ENCODE results near the gene PLA2G6. TPM values are rescaled to one million over a fixed set of nuclear protein-coding genes. Genes with fewer than 3 reads are reported as not detected.
"Not testable (repeated sequence)": the region's sequence is repeated elsewhere in the genome, so short reads cannot be mapped to it uniquely, and the experiment has no call there.

The PLA2G6 gene
- total RNA-seq, 2 experiments from 2014 or later = 54.0 to 57.3 TPM

DNA sequence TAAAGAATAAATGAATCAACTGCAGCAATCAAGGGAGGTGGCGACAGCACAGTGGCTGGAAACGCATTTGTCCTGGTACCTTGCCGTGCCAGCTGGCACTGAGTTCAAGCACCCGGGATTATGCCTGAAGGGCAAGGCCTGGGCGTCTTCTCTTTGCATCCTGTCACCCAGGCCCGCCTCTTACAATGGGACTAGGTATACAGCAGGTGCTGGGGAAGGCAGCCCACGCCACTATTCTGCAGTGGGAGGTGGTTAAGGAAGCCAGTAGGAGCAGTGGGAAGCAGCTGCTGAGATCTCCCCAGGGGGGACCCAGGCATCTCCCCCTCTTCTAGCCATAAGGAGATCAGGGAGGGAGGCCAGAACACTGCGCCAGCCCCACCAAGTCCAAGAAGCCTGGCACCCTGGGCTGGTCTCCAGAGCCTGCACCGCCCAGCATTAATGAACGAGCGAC is 55.9 kb downstream of the PLA2G6 start:
- peaks cover 4% of the 10 kb centered on the region for H3K36me3 Mint-ChIP-seq (ENCODE audit: low read depth)
- H3K4me3 Mint-ChIP-seq = no peak overlapping the region
- POLR2A ChIA-PET = no interaction called here
- CTCF ChIA-PET = no interaction called here
- no peak for ATAC-seq
- no peak overlapping the region for H3K27ac Mint-ChIP-seq
- H3K4me1 Mint-ChIP-seq = no peaks in the 10 kb centered on the region
- H3K9me3 Mint-ChIP-seq (ENCODE audit: low read depth) = no peaks in the 10 kb centered on the region
- H3K27me3 Mint-ChIP-seq = no peaks in the 10 kb centered on the region
- DNase-seq = no peak
- intact Hi-C loops (cut with DNase I, micrococcal nuclease) = no loop called here

DNA sequence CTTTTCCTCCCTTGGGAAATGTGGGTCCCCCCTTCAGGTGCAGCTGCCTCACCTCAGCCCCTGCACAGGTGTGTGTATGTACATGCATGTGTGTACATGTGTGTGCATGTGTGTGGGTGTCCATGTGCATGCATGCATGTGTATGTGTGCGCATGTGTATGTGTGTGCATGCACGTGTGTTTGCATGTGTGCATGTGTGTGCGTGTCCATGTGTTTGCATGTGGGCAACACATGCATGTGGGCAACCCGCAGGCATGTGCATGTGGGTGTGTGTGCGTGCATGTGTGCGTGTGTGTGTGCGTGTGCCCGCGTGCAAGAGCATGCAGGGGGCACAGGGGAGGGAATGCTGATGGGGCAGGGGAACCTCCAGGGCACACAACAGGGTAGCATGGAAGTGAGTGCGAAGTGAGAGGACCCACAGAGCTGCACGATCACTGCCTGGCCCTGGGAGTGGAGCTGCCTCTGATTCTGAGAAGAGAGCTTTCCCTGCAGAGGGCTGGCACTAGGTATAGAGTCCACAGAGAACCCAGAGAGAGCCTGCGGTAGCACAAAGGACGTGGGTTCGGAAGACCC is 56.5 kb downstream of the PLA2G6 start:
- ATAC-seq (no peak), DNase-seq (no peak)
- POLR2A ChIA-PET = no interaction called here
- intact Hi-C loops (cut with DNase I, micrococcal nuclease) = no loop called here
- H3K4me3 Mint-ChIP-seq = no peak overlapping the region
- H3K36me3 Mint-ChIP-seq (ENCODE audit: low read depth) = peaks cover 4% of the 10 kb centered on the region
- no peaks in the 10 kb centered on the region for H3K27me3 Mint-ChIP-seq
- no peaks in the 10 kb centered on the region for H3K4me1 Mint-ChIP-seq
- H3K9me3 Mint-ChIP-seq (ENCODE audit: low read depth) = no peaks in the 10 kb centered on the region
- CTCF ChIA-PET = no interaction called here
- H3K27ac Mint-ChIP-seq = no peak overlapping the region

DNA sequence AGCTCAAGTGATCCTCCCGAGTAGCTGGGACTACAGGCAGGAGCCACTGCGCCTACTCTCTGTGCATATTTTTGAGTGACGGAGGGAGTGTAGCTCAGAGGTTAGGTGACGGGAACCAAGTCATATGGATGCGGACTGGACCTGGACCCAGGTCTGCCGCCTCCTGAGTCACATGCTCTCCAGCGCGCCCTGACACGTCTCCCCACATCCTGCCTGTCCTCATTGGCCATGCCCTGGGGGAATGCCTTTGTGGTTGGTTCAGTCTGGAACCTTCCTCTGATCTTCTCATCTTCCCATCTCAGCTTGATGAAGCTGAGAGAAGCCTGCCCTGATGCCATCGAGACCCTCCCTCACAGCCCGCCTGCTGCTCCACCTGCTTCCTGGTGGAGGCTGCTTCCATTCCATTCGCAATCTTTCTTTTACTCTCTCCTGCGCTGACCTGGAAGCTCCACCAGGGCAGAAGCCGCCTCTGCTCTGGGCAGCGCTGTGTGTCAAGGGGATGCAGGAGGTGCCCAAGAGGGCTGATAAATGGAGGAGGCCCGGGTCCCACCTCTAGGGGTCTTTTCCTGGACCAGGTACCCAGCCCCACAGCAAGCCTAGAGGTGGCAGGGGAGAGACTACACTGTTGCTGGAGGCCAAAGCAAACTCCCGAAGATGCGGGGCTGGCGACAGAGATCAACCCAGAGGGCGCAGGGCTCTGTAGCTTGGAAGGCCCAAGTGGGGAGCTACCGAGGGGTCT is 57.2 kb downstream of the PLA2G6 start:
- ChIA-PET CTCF (interaction anchor here (0.6 to 1.7 kb wide), 2 partner anchors 10 to 29 kb away, joined by 3 to 5 read pairs; no protein-coding TSS in a partner anchor), POLR2A (no interaction called here)
- Mint-ChIP-seq H3K27ac (peak overlapping the region; percentile 43), H3K36me3 (ENCODE audit: low read depth) (peaks cover 4% of the 10 kb centered on the region), H3K4me1 (no peaks in the 10 kb centered on the region), H3K27me3 (no peaks in the 10 kb centered on the region), H3K9me3 (ENCODE audit: low read depth) (no peaks in the 10 kb centered on the region), H3K4me3 (no peak overlapping the region)
- DNase-seq (no peak), ATAC-seq (no peak)
- intact Hi-C loops (cut with DNase I, micrococcal nuclease) = no loop called here

DNA sequence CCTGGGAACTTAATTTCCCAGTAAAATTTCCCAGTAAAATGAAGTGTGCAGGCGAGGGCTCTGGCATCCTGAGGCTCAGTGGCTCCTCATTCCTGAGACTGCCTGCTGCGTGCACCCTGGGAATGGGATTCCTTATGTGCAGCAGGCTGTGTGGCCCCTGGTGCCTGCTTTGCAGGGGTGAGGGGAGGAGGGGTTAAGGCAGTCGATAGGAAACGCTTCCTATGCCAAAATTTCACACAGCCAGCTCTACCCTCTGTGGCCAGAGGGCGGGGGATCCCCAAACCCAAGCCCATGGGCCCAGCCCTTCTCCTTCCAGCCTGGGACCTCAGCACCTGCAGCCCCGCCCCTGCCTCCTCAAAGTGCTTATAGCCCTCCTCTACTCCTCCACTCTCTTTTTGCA is 59.0 kb downstream of the PLA2G6 start:
- ChIA-PET CTCF (interaction anchor here (0.7 kb wide), 1 partner anchor 260 kb away, joined by 4 read pairs; no protein-coding TSS in a partner anchor), POLR2A (no interaction called here)
- H3K27ac Mint-ChIP-seq = no peak overlapping the region
- H3K27me3 Mint-ChIP-seq = no peaks in the 10 kb centered on the region
- H3K36me3 Mint-ChIP-seq (ENCODE audit: low read depth) = peaks cover 4% of the 10 kb centered on the region
- no peaks in the 10 kb centered on the region for H3K9me3 Mint-ChIP-seq (ENCODE audit: low read depth)
- intact Hi-C loops (cut with DNase I, micrococcal nuclease) = no loop called here
- no peaks in the 10 kb centered on the region for H3K4me1 Mint-ChIP-seq
- DNase-seq (no peak), ATAC-seq (no peak)
- no peak overlapping the region for H3K4me3 Mint-ChIP-seq

DNA sequence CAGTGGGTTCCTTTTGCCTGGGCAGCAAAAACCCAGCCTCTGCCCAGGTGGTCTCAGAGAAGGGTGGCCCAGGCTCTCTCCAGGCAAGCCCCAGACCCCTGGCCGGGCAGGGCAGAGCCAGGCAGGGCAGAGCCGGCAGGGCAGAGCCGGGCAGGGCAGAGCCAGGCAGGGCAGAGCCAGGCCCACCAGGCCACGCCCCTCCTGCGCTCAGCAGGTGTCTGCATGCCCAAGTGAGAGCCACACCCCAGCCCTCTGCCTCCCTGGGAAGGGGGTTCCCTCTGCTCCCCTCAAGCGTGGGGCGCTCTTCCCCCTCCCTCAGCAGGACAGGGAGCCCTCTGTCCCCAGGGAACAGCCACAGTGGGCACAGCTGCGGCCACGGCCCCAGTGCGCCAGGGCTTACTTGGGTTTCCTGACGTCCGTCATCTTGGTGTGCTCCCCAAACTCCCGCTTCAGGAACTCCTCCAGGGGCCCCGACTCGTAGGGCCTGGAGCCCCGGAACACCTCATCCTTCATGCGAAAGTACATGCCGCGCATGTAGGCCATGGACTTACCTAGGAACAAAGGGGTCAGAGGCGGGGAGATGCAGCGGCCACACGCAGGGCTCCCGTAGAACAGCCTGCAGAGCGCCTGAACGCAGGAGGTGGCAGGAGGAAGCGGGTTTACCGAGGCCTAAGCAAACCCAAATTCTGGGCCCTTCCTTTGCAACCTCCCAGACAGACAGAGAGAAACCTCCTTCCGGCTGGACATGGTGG is 61.1 kb downstream of the PLA2G6 start:
- H3K9me3 Mint-ChIP-seq (ENCODE audit: low read depth) = no peaks in the 10 kb centered on the region
- H3K4me1 Mint-ChIP-seq = no peaks in the 10 kb centered on the region
- H3K27ac Mint-ChIP-seq = no peak overlapping the region
- H3K36me3 Mint-ChIP-seq (ENCODE audit: low read depth) = no peaks in the 10 kb centered on the region
- H3K4me3 Mint-ChIP-seq = no peak overlapping the region
- CTCF ChIA-PET = no interaction called here
- intact Hi-C loops (cut with DNase I, micrococcal nuclease) = no loop called here
- DNase-seq (no peak), ATAC-seq (no peak)
- H3K27me3 Mint-ChIP-seq = no peaks in the 10 kb centered on the region
- POLR2A ChIA-PET = no interaction called here

DNA sequence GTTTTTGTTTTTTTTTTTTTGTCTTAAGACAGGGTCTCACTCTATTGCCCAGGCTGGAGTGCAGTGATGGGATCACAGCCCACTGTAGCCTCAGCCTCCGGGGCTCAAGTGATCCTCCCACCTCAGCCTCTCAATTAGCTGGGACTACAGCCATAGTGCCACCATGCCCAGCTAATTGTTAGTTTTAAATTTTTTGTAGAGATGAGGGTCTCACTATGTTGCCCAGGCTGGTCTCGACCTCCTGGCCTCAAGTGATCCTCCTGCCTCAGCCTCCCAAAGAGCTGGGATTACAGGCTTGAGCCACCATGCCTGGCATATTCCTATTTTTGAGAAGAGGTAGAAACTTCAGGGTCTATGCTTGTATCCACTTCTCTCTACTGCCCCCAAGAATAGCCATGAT is 62.9 kb downstream of the PLA2G6 start:
- DNase-seq; H3K36me3 Mint-ChIP-seq (ENCODE audit: low read depth); H3K27me3 Mint-ChIP-seq; H3K9me3 Mint-ChIP-seq (ENCODE audit: low read depth); H3K4me3 Mint-ChIP-seq; H3K4me1 Mint-ChIP-seq; CTCF ChIA-PET; POLR2A ChIA-PET; H3K27ac Mint-ChIP-seq; ATAC-seq; intact Hi-C loops (cut with DNase I, micrococcal nuclease): not testable (repeated sequence)

DNA sequence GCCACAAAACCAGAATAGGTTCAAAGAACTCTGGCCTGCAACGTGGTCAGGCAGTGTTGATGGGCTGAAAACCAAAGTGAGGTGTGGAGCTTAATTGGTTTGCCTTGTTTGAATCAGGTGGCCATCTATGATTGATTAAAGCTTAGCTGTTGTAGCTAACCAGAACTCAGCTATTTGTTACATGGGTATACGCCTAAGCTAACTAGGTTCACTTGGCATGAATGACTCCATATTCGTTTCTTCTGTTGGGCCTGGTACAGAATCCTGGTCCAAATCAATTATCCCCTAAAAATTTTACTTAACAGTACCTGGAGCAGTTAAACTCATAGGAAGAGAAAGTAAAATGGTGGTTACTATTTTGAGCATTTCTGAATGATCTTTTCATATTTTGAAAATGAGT is 63.4 kb downstream of the PLA2G6 start:
- Mint-ChIP-seq H3K9me3 (ENCODE audit: low read depth) (no peaks in the 10 kb centered on the region), H3K36me3 (ENCODE audit: low read depth) (peaks cover 4% of the 10 kb centered on the region), H3K27ac (no peak overlapping the region), H3K4me3 (no peak overlapping the region), H3K4me1 (no peaks in the 10 kb centered on the region), H3K27me3 (no peaks in the 10 kb centered on the region)
- POLR2A ChIA-PET = no interaction called here
- DNase-seq (no peak), ATAC-seq (no peak)
- intact Hi-C loops (cut with DNase I, micrococcal nuclease) = no loop called here
- CTCF ChIA-PET = no interaction called here

DNA sequence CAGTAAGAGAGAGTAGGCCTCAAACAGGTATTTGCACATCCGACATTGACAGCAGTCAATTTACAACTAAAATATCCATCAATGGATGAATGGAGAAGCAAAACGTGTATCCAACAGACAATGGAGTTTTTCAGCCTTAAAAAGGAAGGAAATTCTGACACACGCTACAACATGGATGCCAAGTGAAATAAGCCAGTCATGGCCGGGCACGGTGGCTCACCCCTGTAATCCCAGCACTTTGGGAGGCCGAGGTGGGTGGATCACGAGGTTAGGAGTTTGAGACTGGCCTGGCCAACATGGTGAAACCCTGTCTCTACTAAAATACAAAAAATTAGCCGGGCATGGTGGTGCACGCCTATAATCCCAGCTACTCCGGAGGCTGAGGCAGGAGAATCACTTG is 64.1 kb downstream of the PLA2G6 start:
- H3K4me3 Mint-ChIP-seq; H3K27me3 Mint-ChIP-seq; H3K4me1 Mint-ChIP-seq; H3K27ac Mint-ChIP-seq; intact Hi-C loops (cut with DNase I, micrococcal nuclease); H3K9me3 Mint-ChIP-seq (ENCODE audit: low read depth); ATAC-seq; H3K36me3 Mint-ChIP-seq (ENCODE audit: low read depth); DNase-seq; POLR2A ChIA-PET: not testable (repeated sequence)
- CTCF ChIA-PET = interaction anchor here (0.6 kb wide), 1 partner anchor 152 kb away, joined by 3 read pairs; no protein-coding TSS in a partner anchor

DNA sequence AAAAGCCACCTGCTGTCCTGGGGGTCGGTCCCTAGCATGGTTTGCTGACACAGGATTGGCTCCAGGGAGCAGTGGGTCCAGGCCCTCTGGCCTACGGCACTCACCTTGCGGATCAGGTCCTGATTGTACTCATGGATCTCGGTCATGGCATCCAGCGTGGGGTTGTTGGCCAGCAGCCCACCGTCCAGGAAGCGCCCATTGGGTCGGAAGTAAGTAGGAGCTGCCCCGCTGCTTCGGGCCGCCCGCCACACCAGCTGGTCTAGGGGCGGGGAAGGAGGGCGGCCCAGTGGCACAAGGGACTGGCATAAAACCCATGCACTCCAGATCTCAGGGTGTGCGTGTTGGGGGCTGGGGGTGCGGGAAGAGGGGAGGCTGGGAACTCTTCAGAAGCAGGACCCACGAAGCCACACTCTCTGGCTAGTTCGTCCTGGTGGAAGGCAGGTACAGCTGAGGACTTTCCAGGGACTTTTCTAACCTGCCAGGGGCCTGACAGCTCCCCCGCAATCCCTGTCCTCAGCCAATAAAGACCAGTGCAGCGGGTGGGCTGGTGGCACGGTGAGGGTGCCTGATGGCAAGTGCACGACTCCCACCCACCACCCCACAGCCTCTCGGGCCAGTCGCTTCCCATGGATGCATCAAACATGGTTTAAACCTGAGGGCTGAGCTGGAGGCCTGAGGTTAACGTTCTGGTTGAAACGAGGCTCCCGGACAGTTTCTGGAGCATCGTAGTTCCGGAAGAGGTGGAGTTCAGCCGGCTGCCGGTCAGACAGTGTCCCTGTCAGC is 66.0 kb downstream of the PLA2G6 start:
- POLR2A ChIA-PET = no interaction called here
- Mint-ChIP-seq H3K9me3 (ENCODE audit: low read depth) (no peaks in the 10 kb centered on the region), H3K27ac (no peak overlapping the region), H3K36me3 (ENCODE audit: low read depth) (peaks cover 4% of the 10 kb centered on the region), H3K4me1 (no peaks in the 10 kb centered on the region), H3K27me3 (no peaks in the 10 kb centered on the region), H3K4me3 (no peak overlapping the region)
- no peak for DNase-seq
- intact Hi-C loops (cut with DNase I, micrococcal nuclease) = no loop called here
- ATAC-seq = no peak
- CTCF ChIA-PET = interaction anchor here (0.7 to 1.5 kb wide), 5 partner anchors 8 to 439 kb away, joined by 3 to 5 read pairs (median 3); no protein-coding TSS in a partner anchor

DNA sequence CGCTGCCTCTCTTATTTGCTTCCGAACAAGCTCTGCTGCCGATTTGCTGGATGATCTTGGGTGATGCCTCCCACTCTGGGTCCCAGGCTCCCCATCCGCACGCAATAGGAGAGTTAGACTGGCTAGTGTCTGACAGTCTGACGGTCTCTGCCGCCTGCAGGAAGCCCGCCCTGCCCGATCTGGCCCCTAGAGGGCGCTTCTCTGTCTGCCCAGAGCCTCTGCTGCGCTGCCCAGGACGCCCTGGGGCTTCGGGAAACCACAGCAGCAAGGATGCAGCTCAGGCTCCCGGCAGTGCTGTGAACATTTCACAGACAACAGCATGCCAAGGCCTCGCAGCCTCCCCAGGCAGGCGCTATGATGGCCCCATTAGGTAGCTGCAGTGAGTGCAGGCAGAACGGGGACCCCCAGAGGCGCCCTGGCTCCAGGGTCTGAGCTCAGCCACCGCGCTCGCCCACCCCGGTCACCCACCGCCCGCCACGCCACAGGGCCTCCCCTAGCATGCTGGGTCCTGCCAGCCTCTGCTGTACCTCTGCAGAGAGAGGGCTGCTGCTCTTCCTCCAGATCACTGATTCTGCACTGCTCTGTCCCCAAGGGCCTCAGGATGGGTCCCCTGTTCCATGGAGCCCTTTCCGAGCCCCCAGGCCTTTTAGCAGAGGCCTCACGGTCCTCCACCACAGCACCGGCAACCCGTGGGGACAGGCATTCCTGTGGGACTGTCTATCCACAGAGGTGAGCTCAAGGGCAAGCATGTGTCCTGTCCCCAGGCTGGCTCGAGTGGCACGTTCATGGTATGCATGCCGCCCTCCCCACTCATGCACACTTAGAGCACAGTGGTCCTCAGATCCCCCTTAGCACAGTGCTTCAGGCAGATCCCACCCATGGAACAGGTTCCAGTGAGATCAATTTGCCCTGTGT is 66.9 kb downstream of the PLA2G6 start:
- H3K27me3 Mint-ChIP-seq = no peaks in the 10 kb centered on the region
- no peak overlapping the region for H3K27ac Mint-ChIP-seq
- intact Hi-C loops (cut with DNase I, micrococcal nuclease) = loop anchor here in 1 of 2 experiments (1.0 kb wide), 2 partner anchors 116 to 239 kb away; no protein-coding TSS in a partner anchor
- H3K4me3 Mint-ChIP-seq = no peak overlapping the region
- H3K36me3 Mint-ChIP-seq (ENCODE audit: low read depth) = peaks cover 4% of the 10 kb centered on the region
- no peaks in the 10 kb centered on the region for H3K9me3 Mint-ChIP-seq (ENCODE audit: low read depth)
- H3K4me1 Mint-ChIP-seq = no peaks in the 10 kb centered on the region
- peak; percentile 95 for ATAC-seq
- POLR2A ChIA-PET = no interaction called here
- peak; percentile 89 for DNase-seq
- CTCF ChIA-PET = interaction anchor here (0.5 to 1.5 kb wide), 11 partner anchors 9 to 810 kb away, joined by 3 to 5 read pairs (median 3); no protein-coding TSS in a partner anchor
